GM21390 (cell line): Measurements from ENCODE around the gene ANKS1B.

Experiments
- ATAC-seq: cut with Tn5 transposase; IDR thresholded peaks from one replicate; pipeline ENCODE4 v1.9.1; 2021; ENCODE audit not compliant: unreplicated experiment

The ANKS1B gene

DNA sequence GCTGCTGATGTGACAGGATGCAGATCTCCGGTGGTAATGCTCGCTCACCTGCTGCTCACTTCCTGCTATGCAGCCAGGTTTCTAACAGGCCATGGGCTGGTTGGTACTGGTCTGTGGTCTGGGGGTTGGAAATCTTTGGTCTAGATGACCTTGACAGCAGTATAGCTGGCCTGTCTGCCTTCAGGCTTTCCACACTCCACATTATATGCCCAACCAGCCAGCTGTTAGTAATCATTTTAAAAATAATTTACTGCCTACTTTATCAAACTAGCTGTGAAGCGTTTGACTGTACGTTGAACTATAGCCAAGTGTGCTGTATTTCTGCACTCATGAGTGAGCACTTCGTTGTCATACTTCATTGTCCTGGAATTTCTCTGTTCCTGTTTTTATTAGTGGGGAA is 761.2 kb downstream of the ANKS1B start:
- ATAC-seq = no peak

DNA sequence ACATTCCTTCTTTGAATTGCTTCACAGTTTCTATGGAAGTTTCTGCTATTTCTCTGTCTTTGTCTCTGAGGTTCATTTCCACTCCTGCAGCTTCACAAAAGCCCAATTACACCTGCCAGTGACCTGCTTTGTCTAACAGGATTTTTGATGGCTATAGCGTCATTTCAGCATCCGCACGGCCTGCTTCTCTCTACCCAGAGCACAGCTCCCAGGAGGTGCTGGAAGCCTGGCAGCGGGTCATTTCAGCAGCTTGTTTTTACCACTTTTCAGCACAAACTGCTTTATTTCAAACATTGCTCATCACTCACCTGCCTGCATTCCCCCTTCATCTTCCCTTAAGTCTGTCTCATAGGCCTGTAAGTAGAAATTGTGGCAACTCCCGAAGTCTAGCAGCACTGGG is 771.7 kb downstream of the ANKS1B start:
- no peak for ATAC-seq

DNA sequence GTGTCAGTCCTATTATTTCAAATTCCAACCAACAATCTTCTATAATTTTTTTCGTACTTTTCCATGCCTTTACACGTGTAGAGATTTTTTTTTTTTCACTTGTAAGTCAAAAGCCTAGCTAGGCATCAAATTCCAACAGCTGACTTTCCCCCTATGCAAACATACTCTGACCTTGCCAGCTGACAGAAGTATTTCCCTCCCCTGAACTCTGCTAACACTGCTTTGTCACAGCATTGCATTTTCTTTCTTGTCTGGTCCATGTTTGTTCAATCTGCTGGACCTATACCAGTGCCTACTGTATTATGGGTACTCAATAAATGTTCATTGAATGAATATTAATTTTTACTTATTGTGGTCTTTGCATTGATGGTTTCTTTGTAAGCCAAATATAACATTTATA is 772.5 kb downstream of the ANKS1B start:
- ATAC-seq = no peak

DNA sequence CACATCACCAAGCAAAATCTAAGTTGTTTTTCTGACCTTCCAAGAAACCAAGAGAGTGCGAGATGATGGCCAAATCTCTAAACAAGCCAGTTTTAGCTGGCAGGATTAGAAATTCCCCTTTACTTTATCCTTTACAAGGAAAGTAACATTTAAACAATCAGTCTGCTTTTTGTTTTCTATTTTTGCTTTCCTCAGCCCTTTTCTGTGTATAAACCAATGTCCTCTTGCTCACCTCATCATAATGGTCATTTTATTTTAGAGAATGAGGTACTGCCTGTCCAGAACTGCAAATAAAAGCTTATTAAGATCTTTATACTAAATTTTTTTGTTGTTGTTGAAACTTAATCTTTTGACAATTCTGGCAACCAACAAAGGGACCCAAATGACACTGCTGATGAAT is 779.6 kb downstream of the ANKS1B start:
- no peak for ATAC-seq

DNA sequence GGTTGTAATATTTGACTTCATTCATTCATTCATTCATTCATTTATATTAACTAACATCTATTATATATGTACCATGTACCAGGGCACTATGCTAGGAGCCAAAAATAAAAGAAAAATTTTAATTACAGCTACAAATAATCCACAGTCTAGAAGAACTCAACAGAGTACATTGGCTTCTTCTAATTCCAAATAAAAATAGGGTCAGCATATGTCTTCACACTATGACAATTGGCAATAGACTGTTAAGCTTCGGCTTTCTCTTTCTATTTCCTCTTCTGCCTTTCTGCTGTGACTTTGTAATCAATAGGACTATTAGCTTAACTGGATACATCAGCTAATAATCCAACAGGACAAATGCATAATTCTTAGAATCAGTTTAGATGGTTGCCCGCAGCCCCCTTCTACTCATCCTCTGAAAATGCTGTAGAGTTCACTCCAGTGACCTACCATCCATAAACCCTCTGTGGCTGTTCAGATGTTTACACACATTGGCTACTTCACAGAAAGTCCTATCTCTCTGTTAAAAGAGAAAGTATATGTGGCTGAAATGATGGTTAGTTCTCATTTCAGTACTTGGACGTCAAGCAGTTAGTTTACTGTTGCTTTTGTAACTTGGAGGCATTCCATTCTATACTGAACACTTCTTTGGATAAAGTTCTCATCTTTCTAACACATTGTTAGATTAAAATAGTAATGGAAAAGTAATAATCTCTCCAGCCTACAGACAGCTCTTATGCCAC is 782.7 kb downstream of the ANKS1B start:
- no peak for ATAC-seq

DNA sequence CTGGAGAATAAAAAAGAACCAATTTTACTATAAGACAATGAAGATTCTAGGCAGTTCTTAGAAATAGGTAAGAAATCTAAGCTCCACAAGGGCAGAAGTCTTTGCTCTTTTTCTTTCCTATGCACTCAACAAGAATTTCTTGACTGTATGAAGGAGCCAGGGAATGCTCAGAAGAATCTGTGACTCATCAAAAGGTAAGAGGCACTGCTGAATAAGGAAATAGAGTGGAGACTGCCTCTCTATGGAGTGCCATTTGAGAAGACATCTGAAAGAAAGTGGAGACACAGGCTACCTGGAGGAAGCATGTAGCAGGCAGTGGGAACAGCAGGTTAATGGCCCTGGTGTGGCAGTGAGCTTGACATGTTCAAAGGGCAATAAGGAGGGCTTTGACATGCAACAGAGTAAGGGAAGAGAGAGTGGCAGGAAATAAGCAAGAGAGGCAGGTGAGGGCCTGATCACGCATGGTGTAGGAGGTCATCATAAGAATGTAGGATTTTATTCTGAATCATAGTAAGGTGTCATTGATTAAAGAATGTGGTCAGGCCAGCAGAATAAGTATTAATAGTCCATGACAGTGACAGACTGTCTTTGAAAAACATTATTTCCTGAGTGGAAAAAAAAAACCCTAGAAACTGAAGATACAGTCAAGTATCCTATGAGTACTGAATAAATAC is 783.9 kb downstream of the ANKS1B start:
- no peak for ATAC-seq

DNA sequence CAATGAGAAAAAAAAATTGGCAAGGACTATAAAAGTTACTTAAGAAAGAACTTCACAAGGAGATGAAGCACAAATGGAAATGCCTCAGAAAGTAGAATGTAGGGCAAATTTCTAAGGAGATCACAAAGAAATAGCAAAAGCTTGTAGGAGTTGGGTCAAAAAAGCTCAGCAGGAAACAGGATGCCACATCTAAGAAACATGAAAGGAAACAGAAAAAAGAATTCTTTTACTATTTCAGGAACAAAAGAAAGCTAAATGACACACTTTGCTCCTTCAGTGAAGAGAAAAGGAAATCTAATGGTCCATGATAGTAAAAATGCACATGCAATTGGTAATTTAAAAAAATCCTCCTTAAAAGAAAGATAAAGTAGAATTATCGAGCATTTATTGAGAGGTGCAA is 789.3 kb downstream of the ANKS1B start:
- no peak for ATAC-seq

DNA sequence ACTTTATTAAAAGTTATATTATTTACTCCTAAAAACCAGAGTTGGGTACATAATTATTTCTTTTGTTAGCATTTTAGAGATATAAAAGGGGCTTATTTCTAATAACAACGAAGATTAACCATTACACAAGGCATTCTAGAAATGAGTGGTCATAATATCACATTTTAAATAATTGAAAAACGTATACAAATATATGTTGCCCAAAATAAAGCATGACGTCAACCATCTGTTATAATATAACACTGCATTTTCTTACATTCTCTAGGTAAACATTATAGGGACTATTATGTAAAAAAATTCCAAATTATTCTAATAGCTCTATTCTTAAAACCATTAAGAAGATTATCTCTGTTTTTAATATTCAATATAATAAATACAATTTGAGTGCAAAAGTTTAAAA is 792.2 kb downstream of the ANKS1B start:
- no peak for ATAC-seq

DNA sequence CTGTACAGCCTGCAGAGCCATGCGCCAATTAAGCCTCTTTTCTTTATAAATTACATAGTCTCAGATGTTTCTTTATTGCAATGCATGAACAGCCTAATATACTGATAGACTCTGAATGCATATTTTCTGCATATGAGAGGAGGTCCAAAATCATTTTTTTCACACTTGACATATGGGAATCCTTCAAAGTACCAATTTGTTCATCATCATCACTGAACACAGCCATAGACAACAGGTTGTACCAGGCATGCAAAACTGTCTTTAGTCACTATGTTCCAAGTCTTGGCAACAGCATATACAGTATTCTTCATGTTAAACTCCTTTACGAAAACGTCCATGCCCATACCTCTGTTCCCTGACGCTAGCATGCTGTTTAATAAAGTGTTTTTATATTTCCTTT is 807.9 kb downstream of the ANKS1B start:
- no peak for ATAC-seq

DNA sequence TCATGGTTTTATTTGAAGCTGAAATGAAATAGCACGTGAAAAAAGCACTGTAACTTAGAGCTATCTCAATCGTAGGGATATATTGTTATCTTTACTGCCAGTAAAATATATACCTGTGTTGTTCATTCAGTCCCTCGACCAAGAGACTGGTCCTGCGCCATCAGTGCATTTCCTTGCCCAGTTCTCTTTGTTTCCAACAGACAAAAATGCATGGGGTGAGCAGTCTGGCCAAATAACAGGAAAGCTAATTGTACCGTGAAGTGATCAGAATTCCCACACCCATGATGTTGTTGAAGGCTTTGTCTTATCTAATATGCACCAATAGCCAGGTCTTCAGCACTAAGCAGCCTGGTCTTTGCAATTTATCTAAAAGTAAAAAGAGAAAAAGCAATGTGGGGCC is 814.3 kb downstream of the ANKS1B start:
- no peak for ATAC-seq

DNA sequence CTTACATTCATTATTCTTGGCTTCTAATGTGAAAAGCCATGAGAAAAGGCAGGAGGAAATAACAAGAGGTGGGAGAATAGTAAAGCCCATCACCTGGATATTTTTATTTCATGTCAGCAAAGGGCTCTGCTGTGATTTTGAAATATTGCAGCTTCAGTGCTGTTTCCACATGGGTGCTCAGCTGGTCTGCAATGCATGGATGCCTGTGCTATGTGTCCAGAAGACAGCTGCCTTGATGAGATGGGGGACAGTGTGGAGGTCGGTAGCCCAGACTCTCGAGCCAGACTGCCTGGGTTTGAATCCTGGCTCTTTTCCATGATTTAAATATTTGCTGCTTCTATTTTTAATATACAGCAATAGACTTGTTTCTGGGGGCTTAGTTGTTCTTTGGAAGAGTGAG is 814.7 kb downstream of the ANKS1B start:
- ATAC-seq = no peak

DNA sequence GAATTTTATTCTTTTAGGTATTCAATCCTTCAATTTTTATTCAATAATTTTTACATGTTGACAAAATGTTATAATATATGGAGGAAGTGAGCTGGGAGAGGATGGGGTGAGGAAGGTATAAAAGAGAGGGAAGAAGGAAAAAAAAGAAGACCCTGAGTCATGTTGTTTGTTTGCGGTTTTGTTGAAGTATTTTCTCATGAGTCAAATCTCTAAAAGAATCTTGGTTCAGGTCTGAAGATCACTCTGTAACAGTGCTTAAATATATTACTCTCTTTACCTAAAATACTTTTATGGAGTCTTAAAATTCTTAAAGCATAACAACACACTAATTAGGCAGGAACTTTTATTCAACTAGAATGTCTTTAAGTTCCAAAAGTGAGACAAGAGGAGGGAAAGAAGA is 826.8 kb downstream of the ANKS1B start:
- no peak for ATAC-seq

DNA sequence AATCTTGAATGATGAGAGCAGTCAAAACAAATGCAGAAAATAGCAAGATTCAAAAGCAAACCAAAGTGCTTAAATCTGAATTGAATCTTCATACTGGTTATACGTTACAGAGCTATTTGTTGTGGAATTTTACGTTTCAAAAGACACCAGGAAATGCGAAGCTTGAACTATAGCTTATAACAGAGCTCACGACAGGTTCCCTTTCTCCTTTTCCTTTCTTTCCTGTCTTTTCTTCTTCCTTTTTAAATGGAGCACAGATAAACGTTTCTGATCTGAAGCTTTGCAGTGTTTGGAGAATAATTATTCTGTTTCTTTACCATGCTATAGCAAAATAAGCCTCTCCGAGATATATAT is 829.8 kb downstream of the ANKS1B start:
- no peak for ATAC-seq

DNA sequence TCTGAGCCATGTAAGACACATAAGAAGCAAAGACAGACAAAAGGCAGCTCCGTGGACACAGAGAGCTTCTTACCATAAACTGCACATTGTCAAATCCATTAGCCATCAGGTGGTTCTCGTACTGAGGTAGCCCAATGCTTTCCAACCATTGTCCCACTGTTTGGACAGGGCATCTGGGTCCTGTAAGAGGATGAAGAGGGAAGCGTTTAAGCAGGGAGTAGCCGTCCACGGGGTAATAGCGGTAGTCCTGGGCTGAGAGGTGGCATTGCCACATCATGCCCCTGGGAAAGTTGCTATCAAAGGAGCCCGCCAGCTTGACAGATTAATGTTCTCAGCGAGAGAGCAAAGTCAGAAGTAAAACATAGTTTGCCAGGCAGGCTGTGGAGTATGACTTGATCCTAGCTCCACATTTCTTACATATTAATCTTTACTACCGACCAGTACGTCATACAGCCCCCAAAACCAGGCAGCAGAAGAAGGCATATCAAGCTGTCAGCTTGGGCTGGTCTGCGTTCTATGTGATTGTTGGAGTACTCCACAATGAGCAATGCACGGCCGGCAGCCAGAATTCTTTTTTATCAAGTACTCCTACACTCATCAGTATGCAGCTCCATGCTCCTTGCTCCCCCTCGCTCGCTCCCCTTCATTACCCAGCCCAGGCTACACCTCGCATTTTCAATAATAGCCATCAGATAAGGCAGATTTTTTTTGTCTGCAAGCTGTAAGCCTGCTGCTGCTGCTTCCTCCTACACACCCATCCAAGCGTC is 830.3 kb downstream of the ANKS1B start:
- ATAC-seq = no peak

DNA sequence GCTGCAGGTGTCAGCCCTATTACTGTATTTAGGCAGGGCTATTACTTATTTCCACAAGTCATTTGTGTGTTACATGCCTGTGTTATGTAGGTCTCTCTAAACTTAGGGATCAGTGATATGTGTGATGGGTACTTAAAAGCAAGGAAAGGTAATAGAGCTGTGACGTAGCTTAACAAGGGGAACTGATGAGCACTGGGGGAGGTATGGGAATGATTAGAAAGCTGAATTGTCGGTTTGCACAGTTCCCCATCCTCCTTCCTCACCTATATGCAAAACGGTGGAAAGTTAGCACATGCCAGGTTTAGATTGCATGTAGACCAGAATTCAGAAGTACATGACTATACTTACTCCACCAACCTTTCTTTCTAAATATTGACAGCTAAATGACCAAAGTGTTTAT is 831.4 kb downstream of the ANKS1B start:
- no peak for ATAC-seq

DNA sequence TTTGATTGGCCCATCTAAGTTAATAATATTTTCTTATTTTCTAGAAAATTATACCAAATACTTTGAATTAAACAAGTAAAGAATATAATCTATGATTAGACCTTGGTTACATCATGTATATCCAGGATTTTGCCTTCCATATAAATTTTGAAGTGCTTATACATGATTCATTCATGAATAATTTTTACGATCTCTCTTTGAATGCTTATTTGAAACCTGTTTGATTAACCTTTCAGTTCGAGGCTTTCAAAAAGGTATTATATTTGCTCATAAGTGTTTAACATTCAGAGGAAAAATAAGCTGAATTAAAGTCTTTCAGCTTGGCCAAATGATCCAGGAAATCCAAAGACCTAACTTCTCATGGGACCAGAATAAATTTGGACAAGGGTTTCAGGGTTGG is 832.4 kb downstream of the ANKS1B start:
- no peak for ATAC-seq

DNA sequence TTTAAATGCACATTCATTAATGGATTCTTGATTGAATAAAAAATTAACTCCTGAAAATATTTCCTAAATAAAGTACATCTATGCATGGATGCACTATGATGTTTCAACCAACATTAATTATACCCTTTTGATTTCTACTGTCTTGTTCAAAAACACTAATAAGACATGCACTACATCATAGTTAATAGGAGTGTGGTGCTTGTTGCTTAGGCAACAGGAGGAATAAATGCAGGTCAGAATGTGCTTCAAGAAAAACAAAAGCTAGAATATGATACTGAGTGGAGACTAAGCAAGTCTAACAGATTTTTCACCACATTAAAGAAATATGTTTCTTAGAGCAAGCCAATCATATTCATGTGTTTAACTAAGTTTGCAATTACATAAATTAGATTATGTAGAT is 833.0 kb downstream of the ANKS1B start:
- ATAC-seq = no peak

DNA sequence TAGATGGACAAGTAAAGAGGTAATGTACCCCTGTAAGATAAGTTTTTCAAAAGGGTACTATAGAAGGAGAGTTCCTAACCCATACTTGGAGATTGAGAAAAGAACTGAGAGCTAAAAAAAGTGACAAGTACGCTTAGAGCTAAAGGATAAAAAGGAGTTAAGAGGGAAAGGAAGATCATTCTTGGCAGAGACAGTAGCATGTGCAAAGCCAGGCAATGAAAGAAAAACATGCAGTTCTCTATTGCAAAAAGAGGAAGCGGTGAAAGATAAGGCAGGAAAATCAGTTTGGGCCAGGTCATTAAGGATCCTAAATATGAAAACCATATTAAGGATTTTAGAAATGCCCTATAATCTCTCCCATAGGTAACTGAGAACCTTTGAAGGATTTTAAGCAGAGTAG is 837.6 kb downstream of the ANKS1B start:
- ATAC-seq = no peak

DNA sequence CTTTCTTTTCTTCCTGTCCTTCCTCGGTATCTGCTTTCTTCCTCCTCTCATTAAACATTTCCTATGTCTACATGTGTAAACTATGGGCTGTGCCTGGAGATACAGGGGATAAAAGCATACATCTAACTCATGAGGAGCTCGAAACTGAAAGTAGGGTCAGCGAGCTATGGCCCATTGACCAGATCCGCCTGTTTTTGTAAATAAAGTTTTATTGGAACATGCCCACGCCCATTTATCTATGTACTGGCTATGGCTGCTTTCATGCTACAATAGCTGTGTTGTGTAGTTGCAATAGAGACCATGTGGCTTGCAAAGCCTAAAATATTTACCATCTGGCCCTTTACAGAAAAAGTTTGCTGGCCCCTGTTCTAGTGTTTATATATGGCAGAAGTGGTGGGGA is 838.0 kb downstream of the ANKS1B start:
- no peak for ATAC-seq

DNA sequence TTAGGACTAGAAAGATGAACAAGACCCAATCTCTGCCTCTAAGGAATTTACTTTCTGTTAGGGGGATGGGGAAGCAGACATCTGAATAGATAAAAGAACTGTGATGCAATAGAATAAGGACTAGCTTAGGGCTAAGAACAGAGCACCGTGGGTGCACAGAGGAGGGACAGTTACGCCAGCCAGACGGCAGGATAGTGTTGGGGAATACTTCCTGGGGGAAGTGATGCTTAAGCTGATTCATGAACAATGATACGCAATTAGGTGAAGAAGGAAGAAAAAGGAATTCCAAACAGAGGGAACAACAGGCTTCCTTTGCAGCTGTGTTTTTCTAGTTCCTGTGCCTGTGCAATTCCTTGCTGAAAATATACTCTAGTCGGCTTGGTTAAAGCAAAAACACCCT is 838.6 kb downstream of the ANKS1B start:
- no peak for ATAC-seq

DNA sequence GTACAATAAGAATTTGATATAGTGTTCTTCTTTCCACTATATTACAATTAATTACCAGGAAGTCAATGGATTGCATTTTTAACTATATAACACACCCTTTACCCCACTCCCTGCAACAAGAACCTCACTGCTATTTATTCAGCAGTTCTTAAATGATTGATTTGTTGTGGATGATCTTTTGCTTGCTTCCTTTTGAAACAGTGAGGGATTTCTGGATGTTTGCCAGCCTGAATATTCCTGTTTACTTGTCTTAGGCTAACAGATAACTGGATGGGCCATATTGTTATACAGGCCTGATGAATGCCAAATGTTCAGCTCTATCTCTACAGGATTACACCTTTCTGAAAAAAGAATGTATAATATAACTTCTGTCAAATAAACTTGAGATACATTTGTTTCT is 842.1 kb downstream of the ANKS1B start:
- no peak for ATAC-seq

DNA sequence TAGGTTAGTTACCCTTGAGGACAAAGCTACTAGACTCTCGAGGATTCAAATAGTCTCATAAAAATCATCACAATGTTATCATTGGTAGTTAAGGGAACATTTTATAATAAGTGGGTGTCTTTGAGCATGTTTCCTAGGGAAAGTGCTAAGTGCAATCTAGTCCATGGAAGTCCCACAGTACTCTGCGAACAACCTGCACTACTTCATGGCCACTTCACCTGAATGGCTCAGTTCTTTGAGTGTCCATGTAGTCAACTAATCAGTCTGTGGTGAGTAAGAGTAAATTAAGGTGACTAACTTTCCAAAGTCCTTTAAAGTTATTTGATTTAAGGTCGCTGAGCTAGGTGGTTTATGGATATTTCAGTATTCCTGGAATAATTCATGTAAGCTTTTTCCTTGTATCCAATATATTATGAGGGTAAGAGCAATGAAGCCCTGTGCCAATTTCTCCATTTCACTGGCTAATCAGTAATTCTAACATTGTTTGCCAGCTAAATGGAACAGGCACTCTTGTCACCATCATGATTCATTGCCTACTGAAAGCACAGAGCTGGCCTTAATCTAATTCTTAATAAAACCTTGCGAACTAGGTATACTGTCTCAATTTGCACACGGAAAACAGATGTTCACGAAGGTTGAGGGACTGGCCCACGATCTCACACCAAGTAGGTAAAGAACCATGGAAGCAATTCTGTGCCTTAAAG is 844.6 kb downstream of the ANKS1B start:
- ATAC-seq = no peak
